Memory B cell (primary cell): ENCODE data around the gene LRRIQ3.
"Not testable (repeated sequence)": the region's sequence is repeated elsewhere in the genome, so short reads cannot be mapped to it uniquely, and the experiment has no call there.

Experiments
- ATAC-seq: fragments of 150-1000 bp; cut with Tn5 transposase; 2 replicates; pipeline ENCODE4 v1.10.0; 2021; ENCODE audit warnings: low read depth, mild to moderate bottlenecking, moderate library complexity
- DNase-seq, 2 donors: peaks; one replicate each; pipeline ENCODE4 v3.0.0; 2022; ENCODE audit warnings: low spot score in 2 of 2
- H3K27ac Mint-ChIP-seq: one replicate; pipeline ENCODE4 v1.8.0; 2022; ENCODE audit warnings: mild to moderate bottlenecking, moderate library complexity, mixed read lengths
- H3K27me3 Mint-ChIP-seq: one replicate; pipeline ENCODE4 v1.8.0; 2022; ENCODE audit warnings: mixed read lengths
- H3K36me3 Mint-ChIP-seq: one replicate; pipeline ENCODE4 v1.8.0; 2022; ENCODE audit warnings: mild to moderate bottlenecking, mixed read lengths
- H3K4me1 Mint-ChIP-seq: one replicate; pipeline ENCODE4 v1.8.0; 2022; ENCODE audit warnings: mixed read lengths
- H3K4me3 Mint-ChIP-seq: one replicate; pipeline ENCODE4 v1.8.0; 2022; ENCODE audit warnings: mild to moderate bottlenecking, moderate library complexity, mixed read lengths
- H3K9me3 Mint-ChIP-seq: one replicate; pipeline ENCODE4 v1.8.0; 2022; ENCODE audit warnings: mixed read lengths

LRRIQ3 gene

DNA sequence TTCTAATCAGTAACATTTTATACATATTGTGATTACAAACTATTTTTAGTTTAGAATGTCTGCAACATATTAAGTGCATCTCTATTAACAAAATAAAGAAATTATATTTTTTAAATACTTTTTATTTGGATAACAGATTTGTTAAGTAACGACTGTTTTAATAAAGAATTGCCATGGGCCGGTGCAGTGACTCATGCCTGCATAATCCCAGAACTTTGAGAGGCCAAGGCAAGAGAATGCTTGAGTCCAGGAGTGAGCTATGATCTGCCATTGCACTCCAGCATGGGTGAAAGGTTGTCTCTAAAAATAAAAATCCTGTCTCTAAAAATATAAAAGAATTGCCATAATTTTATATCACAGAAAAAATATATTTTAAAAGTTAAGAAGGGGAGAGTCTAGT, 4.1 kb downstream of the LRRIQ3 start:
- Mint-ChIP-seq H3K36me3 (peaks cover 4% of the 10 kb centered on the region), H3K27me3 (no peaks in the 10 kb centered on the region), H3K9me3 (peaks cover 5% of the 10 kb centered on the region), H3K27ac (no peak overlapping the region), H3K4me1 (peaks cover 8% of the 10 kb centered on the region), H3K4me3 (no peak overlapping the region)
- ATAC-seq: no peak
- no peak for DNase-seq

DNA sequence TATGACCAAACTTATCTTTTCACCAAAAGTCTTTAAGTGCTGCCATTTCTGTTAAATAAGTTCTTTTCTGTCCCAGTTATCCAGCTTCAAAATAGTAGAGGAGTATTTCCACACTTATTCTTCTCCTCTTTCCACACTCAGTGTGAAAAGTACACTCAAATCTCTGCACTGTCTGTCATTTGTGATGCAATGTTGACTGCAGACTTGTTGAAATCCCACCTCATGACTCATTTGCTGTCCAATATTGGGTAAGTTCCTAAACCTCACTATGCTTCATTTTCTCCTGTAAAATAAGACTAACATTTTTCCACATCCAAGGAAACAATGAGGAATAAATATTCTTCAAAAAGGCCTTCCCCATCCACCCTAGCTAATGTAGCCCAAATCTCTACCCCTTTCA, 17.5 kb downstream of the LRRIQ3 start:
- DNase-seq: no peak
- H3K27ac Mint-ChIP-seq: no peak overlapping the region
- peaks cover 2% of the 10 kb centered on the region for H3K9me3 Mint-ChIP-seq

DNA sequence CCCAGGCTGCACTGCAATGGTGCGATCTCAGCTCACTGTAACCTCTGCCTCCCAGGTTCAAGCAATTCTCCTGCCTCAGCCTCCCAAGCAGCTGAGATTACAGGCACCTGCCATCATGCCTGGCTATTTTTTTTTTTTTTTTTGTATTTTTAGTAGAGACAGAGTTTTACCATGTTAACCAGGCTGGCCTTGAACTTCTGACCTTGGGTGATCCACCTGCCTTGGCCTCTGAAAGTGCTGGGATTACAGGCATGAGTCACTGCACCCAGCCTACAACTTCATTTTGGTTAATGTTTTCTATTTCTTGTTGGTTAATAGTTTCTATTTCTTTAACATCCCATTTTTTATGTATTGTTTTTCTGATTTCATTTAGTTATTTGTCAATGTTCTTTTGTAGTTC, 23.6 kb downstream of the LRRIQ3 start:
- not testable (repeated sequence) for ATAC-seq, H3K4me1 Mint-ChIP-seq, H3K36me3 Mint-ChIP-seq, H3K27me3 Mint-ChIP-seq, H3K27ac Mint-ChIP-seq, DNase-seq, H3K4me3 Mint-ChIP-seq
- peaks cover 14% of the 10 kb centered on the region for H3K9me3 Mint-ChIP-seq

More for the DNA sequence above, 17.5 kb downstream of the LRRIQ3 start:
- Mint-ChIP-seq H3K4me3 (no peak overlapping the region), H3K27me3 (no peaks in the 10 kb centered on the region), H3K36me3 (peaks cover 6% of the 10 kb centered on the region), H3K4me1 (no peaks in the 10 kb centered on the region)
- no peak for ATAC-seq

DNA sequence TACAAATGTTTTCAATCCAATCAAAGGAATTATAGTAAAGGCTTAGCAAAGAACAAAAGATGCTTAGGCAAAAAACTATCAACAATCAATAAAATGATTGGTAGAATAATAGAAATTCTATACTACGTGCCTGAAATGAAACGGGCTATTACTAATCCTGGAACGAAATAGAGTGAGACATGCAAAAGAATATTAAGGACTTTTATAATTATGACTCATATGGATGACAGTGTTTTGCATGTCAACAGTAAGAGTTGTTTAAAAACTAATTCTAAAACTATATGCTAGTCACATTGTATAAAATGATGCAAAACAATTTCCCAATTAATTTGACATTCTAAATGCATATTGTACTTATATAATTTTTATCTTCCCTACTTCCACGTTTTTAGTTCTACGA, 35.6 kb downstream of the LRRIQ3 start:
- peaks cover 3% of the 10 kb centered on the region for H3K9me3 Mint-ChIP-seq
- H3K4me1 Mint-ChIP-seq: no peaks in the 10 kb centered on the region
- no peak overlapping the region for H3K4me3 Mint-ChIP-seq
- H3K27me3 Mint-ChIP-seq: no peaks in the 10 kb centered on the region
- H3K36me3 Mint-ChIP-seq: no peaks in the 10 kb centered on the region
- ATAC-seq (no peak), DNase-seq (no peak)
- H3K27ac Mint-ChIP-seq: no peak overlapping the region

DNA sequence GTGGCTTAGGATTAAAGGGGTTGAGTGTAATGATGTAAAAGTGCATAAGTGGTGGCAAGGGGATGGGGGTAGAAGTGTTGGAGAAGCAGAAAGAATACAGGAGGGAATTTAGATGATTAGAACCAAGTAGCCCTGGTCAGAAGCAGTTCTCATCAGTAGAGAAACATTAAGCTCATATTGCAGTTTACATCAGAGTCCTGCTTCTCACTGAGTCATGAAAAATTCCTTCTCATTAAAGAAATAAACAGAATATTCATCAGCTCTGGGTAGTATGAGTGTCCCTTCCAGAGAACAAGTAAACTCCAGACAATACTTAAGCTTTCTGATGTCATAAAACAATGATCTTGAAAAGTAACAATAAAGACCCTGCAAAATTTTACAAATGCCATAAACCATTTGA, 36.5 kb downstream of the LRRIQ3 start:
- no peaks in the 10 kb centered on the region for H3K27me3 Mint-ChIP-seq
- no peak overlapping the region for H3K27ac Mint-ChIP-seq
- ATAC-seq (no peak), DNase-seq (no peak)
- H3K4me3 Mint-ChIP-seq: no peak overlapping the region
- H3K4me1 Mint-ChIP-seq: no peaks in the 10 kb centered on the region
- peaks cover 3% of the 10 kb centered on the region for H3K9me3 Mint-ChIP-seq
- no peaks in the 10 kb centered on the region for H3K36me3 Mint-ChIP-seq

DNA sequence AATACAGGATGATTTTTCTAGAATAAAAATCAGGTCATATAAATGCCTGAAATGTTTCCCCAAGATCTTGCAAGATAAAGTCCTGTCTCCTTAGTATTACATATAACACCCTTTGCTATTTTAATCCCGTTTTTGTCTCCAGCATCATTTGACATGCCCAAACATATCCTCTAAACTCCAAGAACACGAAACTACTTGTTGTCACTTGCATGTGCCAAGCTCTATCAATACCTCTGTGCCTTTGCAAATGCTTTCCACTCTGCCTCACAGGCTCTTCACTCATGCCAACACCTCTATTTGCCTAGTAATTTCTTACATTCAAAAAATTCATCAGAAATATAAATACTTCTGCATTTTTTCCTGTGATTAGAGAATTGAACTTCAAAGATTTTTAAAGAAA, 37.9 kb downstream of the LRRIQ3 start:
- ATAC-seq: no peak
- no peak for DNase-seq
- Mint-ChIP-seq H3K4me1 (no peaks in the 10 kb centered on the region), H3K4me3 (no peak overlapping the region), H3K9me3 (no peaks in the 10 kb centered on the region), H3K27me3 (no peaks in the 10 kb centered on the region), H3K27ac (no peak overlapping the region), H3K36me3 (no peaks in the 10 kb centered on the region)

DNA sequence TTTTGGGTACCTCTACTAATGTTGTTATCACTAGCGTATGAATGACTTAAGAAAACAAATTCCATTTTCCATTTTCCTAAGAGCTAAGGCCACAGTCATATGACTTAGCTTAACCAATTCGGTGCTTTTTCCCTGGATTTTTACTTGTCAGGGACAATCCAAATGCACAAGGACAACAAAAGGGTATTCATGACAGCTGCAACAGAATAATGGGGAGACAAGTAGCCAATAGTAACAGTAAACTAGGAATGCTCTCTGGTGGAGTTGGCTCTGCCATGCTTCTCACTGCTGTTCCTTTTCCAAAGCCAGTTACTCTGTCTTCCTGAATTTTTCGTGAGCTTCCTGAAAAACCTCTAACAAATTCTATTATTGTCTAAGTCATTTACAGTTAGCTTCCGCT, 52.9 kb downstream of the LRRIQ3 start:
- Mint-ChIP-seq H3K27ac (no peak overlapping the region), H3K27me3 (no peaks in the 10 kb centered on the region), H3K9me3 (no peaks in the 10 kb centered on the region), H3K36me3 (no peaks in the 10 kb centered on the region), H3K4me3 (no peak overlapping the region), H3K4me1 (no peaks in the 10 kb centered on the region)
- DNase-seq (no peak), ATAC-seq (no peak)

DNA sequence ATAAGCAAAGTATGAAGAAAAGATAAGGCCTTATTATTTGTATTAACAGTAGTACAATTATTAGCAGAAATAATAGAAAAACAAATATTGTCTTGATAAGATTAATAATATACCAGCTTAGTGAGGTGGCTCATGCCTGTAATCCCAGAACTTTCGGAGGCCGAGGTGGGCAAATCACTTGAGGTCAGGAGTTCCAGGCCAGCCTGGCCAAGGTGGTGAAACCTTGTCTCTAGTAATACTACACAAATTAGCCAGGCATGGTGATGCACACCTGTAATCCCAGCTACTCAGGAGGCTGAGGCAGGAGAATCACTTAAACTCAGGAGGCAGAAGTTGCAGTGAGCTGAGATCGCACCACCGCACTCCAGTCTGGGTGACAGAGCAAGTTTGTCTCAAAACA, 80.6 kb downstream of the LRRIQ3 start:
- H3K27ac Mint-ChIP-seq, H3K27me3 Mint-ChIP-seq: not testable (repeated sequence)

DNA sequence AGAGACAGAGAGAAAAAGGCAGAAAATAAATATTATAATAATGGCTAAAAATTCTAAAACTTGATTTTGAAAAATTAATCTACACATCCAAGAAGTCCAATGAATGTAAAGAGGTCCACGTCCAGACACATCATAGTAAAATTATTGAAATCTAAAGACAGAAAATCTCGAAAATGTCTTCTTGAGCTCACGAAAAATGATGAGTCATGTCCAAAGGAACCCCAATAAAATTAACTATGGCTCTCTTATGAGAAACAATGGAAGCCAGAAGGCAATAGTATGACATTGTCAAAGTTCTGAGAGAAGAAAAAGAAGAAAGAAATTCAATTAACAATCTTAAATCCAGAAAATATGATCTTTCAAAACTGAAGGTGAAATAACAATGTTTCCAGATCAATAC, 84.6 kb downstream of the LRRIQ3 start:
- Mint-ChIP-seq H3K4me1 (no peaks in the 10 kb centered on the region), H3K36me3 (no peaks in the 10 kb centered on the region), H3K4me3 (no peak overlapping the region), H3K27me3 (no peaks in the 10 kb centered on the region), H3K9me3 (no peaks in the 10 kb centered on the region), H3K27ac (no peak overlapping the region)
- ATAC-seq (no peak), DNase-seq (no peak)

More for the DNA sequence above, 80.6 kb downstream of the LRRIQ3 start:
- DNase-seq, ATAC-seq, H3K4me3 Mint-ChIP-seq, H3K36me3 Mint-ChIP-seq, H3K4me1 Mint-ChIP-seq, H3K9me3 Mint-ChIP-seq: not testable (repeated sequence)

DNA sequence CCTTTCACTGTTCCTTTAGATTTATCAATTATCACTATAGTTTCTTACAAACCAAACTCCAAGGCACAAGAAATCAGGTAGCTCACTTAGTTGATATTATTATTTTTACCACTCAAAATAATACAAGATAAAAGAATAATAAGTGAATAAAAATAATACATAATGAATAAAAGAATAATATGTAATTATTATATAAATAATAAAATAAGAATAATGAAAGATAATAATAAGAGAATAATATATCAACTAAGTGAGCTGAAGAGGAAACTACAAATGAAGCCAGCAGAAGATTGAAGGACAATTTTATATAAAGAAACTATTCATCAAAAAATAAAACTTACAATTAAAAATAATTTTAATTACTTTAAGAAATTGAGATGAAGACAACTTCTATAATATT, 90.6 kb downstream of the LRRIQ3 start:
- ATAC-seq: no peak
- DNase-seq: no peak
- Mint-ChIP-seq H3K36me3 (no peaks in the 10 kb centered on the region), H3K27me3 (no peaks in the 10 kb centered on the region), H3K4me1 (no peaks in the 10 kb centered on the region), H3K9me3 (no peaks in the 10 kb centered on the region), H3K27ac (no peak overlapping the region), H3K4me3 (no peak overlapping the region)

DNA sequence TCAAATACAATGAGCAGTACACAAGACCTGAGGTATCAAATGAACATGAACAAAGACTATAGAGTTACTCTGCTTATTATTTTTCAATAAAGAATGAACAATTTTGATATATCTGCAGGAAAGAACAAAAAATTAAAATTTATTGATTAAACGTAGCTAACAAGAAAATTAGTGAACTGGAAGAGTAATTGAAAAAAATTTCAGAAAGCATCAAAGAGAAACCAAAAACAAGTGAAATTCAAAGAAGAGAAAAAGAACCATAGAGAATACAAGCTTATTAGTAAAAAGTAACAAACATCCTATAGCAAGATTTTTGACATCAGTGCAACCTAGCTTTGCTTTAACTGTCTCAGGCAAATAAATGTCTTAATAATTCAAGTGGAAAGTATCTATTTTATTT, 106.6 kb downstream of the LRRIQ3 start:
- H3K9me3 Mint-ChIP-seq: peaks cover 9% of the 10 kb centered on the region
- no peak overlapping the region for H3K27ac Mint-ChIP-seq
- H3K36me3 Mint-ChIP-seq: peaks cover 1% of the 10 kb centered on the region
- DNase-seq (no peak), ATAC-seq (no peak)
- no peaks in the 10 kb centered on the region for H3K27me3 Mint-ChIP-seq
- H3K4me3 Mint-ChIP-seq: no peak overlapping the region
- no peaks in the 10 kb centered on the region for H3K4me1 Mint-ChIP-seq

DNA sequence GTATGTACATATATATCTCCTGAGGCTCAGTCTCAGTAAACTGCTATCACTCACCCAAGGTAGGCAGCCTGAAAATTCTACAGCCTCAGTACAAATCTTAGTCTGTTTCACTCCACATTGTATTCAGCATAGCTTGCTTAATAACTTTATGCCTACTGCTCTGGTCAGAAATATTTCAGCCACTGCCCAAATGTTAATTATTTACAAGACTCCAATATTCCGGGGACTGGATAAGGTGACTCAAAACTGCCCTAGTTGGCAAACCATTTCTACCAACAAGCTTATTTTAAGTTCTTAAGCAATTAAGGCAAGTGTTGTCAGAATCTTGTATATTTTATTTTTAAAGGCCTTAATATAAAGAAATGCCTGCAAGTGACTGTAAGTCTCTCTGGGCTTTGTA, 114.8 kb downstream of the LRRIQ3 start:
- H3K4me3 Mint-ChIP-seq: no peak overlapping the region
- H3K27me3 Mint-ChIP-seq: peaks cover 3% of the 10 kb centered on the region
- H3K36me3 Mint-ChIP-seq: no peaks in the 10 kb centered on the region
- H3K4me1 Mint-ChIP-seq: no peaks in the 10 kb centered on the region
- DNase-seq: no peak
- no peaks in the 10 kb centered on the region for H3K9me3 Mint-ChIP-seq
- no peak for ATAC-seq
- H3K27ac Mint-ChIP-seq: no peak overlapping the region

DNA sequence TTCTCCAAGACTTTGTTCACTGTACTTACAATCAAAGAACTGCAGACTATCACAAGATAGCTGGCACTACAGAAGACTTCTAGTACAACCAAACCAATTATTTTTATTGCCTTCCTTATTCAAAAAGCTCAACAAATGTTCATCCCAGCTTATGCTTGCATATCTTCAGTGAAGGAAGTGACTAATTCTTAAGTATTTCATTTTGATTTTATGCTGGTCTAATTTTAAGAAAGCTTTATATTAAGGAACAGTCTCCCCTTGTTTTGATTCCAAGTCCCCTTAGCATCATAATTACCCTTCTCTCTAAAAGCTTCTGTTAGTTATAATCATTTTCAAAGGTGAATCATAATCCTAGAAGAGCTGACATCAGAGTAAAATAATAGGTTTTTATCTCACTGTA, 132.9 kb downstream of the LRRIQ3 start:
- no peaks in the 10 kb centered on the region for H3K27me3 Mint-ChIP-seq
- DNase-seq (no peak), ATAC-seq (no peak)
- H3K4me1 Mint-ChIP-seq: no peaks in the 10 kb centered on the region
- H3K9me3 Mint-ChIP-seq: peaks cover 7% of the 10 kb centered on the region
- no peak overlapping the region for H3K4me3 Mint-ChIP-seq
- H3K36me3 Mint-ChIP-seq: no peaks in the 10 kb centered on the region
- H3K27ac Mint-ChIP-seq: no peak overlapping the region

DNA sequence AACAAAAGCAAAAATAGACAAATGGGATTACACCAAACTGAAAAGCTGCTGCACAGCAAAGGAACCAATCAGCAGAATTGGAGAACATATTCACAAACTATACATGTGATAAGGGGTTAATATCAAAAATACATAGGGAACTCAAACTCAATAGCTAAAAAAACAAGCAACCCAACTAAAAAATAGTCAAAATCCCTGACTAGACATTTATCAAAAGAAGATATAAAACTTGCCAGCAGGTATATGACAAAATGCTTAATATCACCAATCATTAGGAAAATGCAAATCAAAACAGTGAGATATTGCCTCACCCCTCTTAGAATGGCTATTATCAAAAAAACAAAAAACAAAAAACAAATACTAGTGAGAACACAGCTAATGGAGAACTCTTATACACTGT, 140.3 kb downstream of the LRRIQ3 start:
- no peaks in the 10 kb centered on the region for H3K4me1 Mint-ChIP-seq
- no peaks in the 10 kb centered on the region for H3K27me3 Mint-ChIP-seq
- ATAC-seq: no peak
- H3K4me3 Mint-ChIP-seq: no peak overlapping the region
- no peaks in the 10 kb centered on the region for H3K36me3 Mint-ChIP-seq
- no peak for DNase-seq
- H3K27ac Mint-ChIP-seq: no peak overlapping the region
- H3K9me3 Mint-ChIP-seq: peaks cover 10% of the 10 kb centered on the region

DNA sequence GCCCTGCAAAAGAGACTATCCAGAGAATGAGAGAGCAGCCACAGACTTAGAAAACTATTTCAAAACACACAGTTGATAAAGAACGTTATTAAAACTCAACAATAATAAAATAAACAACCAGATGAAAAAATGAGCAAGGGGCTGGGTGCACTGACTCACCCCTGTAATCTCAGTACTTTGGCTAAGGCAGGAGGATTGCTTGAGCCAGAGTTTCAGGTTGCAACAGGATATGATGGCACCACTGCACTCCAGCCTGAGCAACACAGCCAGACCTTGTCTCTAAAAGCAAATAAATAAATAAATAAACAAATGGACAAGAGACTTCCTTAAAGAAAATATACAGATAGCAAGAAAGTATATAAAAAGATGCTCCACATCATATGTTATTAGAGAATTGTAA, 144.6 kb downstream of the LRRIQ3 start:
- Mint-ChIP-seq H3K4me3 (no peak overlapping the region), H3K9me3 (no peaks in the 10 kb centered on the region), H3K27me3 (no peaks in the 10 kb centered on the region), H3K27ac (no peak overlapping the region), H3K4me1 (no peaks in the 10 kb centered on the region), H3K36me3 (no peaks in the 10 kb centered on the region)
- DNase-seq (no peak), ATAC-seq (no peak)

DNA sequence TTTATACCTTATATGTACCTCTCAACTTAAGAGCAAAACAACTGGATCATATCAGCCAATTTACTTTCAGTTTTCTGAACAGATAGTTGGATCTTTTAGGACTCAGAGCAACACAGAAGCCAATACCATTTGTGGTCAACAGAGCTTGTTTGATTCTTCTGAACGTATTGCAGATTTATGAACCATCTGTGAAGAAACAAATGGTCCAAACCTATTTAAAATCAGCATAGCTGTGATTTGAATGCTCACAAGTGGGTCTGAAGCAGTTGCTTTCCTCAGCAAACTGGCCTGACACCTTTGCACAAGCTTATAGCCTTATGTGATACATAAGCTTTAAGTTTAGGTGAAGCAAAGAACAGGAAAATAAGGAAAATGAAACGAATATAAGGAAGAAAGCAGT, 147.6 kb downstream of the LRRIQ3 start:
- ATAC-seq: no peak
- Mint-ChIP-seq H3K27ac (no peak overlapping the region), H3K27me3 (no peaks in the 10 kb centered on the region), H3K36me3 (no peaks in the 10 kb centered on the region), H3K4me1 (no peaks in the 10 kb centered on the region), H3K9me3 (peaks cover 13% of the 10 kb centered on the region), H3K4me3 (no peak overlapping the region)
- no peak for DNase-seq
